ENCODE measurements around the gene WTIP.
"Not testable (repeated sequence)": the region's sequence is repeated elsewhere in the genome, so short reads cannot be mapped to it uniquely, and the experiment has no call there.

WTIP gene

GRCh38 chr19:34502582-34503411 is 21.2 kb downstream of the WTIP start:
- in situ Hi-C loops (cut with MboI; ENCODE audit: low sequenced_read_pairs), result no loop called here

- in situ Hi-C loops (cut with MboI; ENCODE audit: low sequenced_read_pairs), result no loop called here
Observed at GRCh38 chr19:34503531-34504272, 22.1 kb downstream of the WTIP start.

DNA sequence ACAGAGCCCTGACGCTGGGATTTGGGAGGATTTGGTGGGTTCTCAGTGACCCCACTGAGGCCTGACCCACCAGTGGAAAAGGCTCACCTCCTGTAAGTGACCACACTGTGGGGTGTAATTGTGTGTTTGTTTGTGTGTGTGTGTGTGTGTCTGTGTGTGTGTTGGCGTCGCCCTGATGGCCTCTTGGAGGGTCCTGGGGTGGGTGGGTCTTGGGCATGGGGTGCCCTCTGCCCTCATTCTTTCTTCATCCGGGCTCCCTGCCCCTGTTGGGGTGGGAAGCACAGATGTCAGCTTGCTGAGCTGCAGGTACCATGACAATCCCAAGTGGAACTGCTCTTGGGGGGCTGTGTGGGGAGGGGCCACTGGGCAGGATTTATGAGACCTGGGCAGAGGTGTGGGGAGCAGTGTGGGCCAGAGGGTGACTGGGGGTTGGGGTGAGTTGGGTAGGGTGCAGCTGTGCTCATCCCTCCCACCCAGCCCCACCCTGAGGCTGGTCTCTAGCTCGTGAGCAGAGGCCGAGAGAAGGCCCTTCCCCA is 22.8 kb downstream of the WTIP start:
- in situ Hi-C loops (cut with MboI; ENCODE audit: low sequenced_read_pairs), result no loop called here

- in situ Hi-C loops (cut with MboI; ENCODE audit: low sequenced_read_pairs), result no loop called here
Observed at GRCh38 chr19:34504809-34505291, 23.3 kb downstream of the WTIP start.

DNA sequence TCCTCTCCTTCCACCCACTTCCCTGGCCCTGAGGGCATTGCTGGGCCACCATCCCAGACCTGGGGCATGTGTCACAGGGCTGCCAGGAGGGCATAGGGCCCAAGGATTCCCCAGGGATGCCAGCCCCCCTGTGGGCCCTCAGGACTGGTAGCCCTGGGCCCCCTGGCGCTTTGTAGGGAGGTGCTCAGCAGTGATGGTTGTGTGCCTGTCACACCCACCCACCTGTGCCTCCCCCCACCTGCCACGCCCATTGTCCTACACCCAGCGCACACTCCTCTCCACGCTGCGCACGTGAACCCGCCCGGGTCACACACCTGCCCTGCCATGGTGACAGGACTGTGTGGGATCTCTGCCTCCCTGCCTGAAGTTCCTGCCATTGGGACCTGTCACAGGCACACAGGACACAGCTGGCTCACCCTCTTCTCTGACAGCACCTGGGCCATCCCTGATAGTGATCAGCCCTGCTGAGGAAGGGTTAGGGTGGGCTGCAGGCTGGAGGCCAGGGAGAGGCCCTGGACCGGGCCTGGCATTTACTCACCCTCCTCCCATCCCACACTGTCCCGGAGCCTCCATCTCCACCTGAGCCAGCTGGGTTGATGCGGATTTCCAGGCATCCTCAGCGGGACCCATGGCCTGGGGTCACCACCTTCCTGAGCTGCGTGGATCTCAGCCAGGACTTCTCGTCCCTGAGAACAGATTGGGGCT is 23.9 kb downstream of the WTIP start:
- in situ Hi-C loops (cut with MboI; ENCODE audit: low sequenced_read_pairs), result no loop called here

DNA sequence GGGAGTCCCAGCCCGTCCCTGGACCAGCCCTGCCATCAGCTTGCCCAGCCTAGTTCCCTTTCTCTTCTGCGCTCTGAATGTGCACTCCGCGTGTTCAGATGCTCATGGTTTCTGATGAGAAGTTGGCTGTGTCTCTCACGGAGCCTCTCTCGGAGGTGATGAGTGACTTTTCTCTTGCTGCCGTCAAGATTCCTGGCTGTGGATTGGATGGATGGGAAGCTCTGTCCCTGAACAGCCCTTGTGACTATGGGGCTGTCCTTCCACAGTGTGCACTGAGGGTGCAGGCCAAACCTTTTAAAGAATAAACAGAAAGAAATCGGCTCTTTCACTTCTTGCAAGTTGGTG is 24.4 kb downstream of the WTIP start:
- in situ Hi-C loops (cut with MboI; ENCODE audit: low sequenced_read_pairs), result no loop called here

DNA sequence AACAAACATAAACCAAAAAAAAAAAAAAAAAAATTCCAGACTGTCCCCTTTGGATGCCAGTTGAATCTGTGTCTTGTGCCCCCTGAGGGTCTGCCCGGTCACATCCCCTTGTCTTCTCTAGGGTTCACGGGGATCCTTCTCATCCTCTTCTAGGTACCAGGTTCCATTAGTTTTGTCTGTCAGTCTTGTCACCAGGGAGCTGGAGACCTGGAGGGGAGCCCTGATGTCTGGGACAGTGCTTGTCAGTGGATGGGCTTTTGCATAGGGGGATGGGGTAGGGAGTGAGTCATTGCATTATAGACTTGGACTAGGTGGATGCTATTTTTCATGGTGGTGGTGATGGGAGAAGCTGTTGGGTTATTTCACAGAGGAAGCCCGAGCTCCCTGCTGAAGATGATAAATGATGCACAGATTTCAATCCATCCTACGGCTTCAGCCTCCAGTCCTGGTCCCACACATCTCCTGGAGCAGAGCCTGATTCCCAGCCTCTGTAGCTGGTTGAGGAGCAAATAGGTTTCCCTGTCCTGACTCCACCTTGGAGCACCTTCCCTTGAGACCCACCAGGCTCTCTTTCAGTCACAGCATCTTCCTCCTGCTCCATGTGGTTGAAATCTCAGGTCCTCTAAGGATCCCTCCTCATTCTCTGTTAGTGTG is 26.0 kb downstream of the WTIP start:
- in situ Hi-C loops (cut with MboI; ENCODE audit: low sequenced_read_pairs), result no loop called here

DNA sequence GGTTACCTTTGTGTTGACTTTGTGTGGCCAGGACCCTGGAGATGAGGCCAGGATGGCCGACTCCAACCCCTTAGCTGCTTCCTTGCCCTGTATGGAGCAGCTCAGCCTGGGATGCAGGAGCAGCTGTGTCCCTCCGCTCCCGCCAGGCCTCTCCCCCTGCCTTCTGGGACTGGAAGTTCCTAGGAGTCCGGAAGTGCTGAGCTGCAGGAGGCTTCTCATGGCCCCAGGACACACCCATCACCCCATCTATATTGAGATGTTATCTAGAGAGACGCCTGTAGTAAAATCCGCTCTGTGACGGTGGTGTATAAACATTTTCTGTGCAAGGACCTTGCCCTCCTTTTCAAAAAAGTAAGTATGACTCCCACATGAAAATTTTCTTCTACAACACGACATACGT is 27.0 kb downstream of the WTIP start:
- in situ Hi-C loops (cut with MboI; ENCODE audit: low sequenced_read_pairs), result no loop called here

DNA sequence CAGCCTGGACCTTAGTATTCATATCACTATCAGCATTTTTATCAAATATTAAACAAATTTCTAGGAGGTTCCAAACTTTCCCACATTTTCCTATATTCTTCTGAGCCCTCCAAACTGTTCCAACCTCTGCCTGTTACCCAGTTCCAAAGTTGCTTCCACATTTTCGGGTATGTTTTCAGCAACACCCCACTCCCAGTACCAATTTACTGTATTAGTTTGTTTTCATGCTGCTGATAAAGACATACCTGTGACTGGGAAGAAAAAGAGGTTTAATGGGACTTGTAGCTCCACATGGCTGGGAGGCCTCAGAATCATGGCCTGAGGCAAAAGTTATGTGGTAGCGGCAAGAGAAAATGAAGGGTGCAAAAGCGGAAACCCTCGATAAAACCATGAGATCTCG is 29.3 kb downstream of the WTIP start:
- in situ Hi-C loops (cut with MboI; ENCODE audit: low sequenced_read_pairs), result not testable (repeated sequence)

DNA sequence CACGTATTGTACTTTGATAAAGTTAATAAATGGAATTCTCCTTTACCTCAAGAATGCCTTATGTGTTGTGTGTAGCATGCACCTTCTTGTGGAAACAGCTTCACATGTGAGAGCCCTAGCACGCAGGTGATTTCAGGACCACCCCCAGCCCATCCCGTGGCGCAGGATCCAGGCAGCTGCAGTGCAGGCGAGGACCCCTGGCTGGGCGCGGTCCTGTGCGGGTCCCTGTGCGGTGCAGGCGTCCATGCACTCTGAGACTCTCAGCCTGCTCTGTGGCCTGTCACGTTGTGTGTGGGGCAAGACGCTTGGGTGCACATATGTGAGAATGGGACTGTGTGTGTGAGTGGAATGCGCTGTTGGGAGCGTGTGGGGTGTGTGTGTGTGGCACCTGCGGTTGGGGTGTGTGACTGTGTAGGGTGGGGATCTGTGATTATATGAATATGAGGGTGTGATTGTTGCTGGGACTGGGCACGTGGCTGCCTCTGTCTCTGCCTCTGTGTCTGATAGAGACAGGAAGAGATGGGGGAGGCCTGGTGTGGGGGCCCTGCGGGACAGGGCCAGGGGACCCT is 30.8 kb downstream of the WTIP start:
- in situ Hi-C loops (cut with MboI; ENCODE audit: low sequenced_read_pairs), result no loop called here

GRCh38 chr19:34513767-34514166 is 32.2 kb downstream of the WTIP start:
- in situ Hi-C loops (cut with MboI; ENCODE audit: low sequenced_read_pairs), result no loop called here

- in situ Hi-C loops (cut with MboI; ENCODE audit: low sequenced_read_pairs), result no loop called here
Observed at GRCh38 chr19:34519602-34520001, 38.0 kb downstream of the WTIP start.

- in situ Hi-C loops (cut with MboI; ENCODE audit: low sequenced_read_pairs), result no loop called here
Observed at GRCh38 chr19:34523408-34523807, 41.9 kb downstream of the WTIP start.

GRCh38 chr19:34525001-34525400 is 43.4 kb downstream of the WTIP start:
- in situ Hi-C loops (cut with MboI; ENCODE audit: low sequenced_read_pairs), result no loop called here

DNA sequence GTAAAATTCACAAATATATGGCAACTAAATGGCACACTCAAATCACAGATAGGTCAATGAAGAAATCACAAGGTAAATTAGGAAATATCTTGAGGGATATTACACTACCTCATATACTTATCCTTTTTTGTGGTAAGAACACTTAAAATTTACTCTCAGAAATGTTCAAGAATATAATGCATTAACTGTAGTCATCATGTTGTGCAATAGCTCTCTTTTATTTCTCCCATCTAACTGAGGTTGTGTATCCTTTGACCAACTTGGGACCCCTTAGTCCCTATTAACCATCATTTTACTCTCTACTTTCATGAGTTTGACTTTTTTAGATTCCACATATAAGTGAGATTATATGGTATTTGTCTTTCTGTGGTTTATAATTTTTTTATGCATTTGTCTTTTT is 52.6 kb downstream of the WTIP start:
- in situ Hi-C loops (cut with MboI; ENCODE audit: low sequenced_read_pairs), result no loop called here

GRCh38 chr19:34539396-34539795 is 57.8 kb downstream of the WTIP start:
- in situ Hi-C loops (cut with MboI; ENCODE audit: low sequenced_read_pairs), result no loop called here

GRCh38 chr19:34540811-34541557 is 59.4 kb downstream of the WTIP start:
- in situ Hi-C loops (cut with MboI; ENCODE audit: low sequenced_read_pairs), result no loop called here

- in situ Hi-C loops (cut with MboI; ENCODE audit: low sequenced_read_pairs), result no loop called here
Observed at GRCh38 chr19:34549833-34550232, 68.3 kb downstream of the WTIP start.

- in situ Hi-C loops (cut with MboI; ENCODE audit: low sequenced_read_pairs), result no loop called here
Observed at GRCh38 chr19:34555447-34555846, 73.9 kb downstream of the WTIP start.

- in situ Hi-C loops (cut with MboI; ENCODE audit: low sequenced_read_pairs), result no loop called here
Observed at GRCh38 chr19:34556488-34556887, 74.9 kb downstream of the WTIP start.

Data from hTERT RPE-1 (cell line).